ENCODE data around the gene CRKL.

CRKL gene

GRCh38 chr22:20977516-20978170, 60.4 kb downstream of the CRKL start:
- H3K4me1 ChIP-seq (ENCODE audit: control insufficient read depth, insufficient read depth, low read length) = peaks cover 13% of the 10 kb centered on the region
- H3K27me3 ChIP-seq (ENCODE audit: control insufficient read depth, insufficient read depth, low read length) = peaks cover 66% of the 10 kb centered on the region
- H3K9ac ChIP-seq (ENCODE audit: low read depth, low read length) = no peak overlapping the region
- no peaks in the 10 kb centered on the region for H3K9me3 ChIP-seq (ENCODE audit: control insufficient read depth, insufficient read depth, low read length)
- no peaks in the 10 kb centered on the region for H3K36me3 ChIP-seq (ENCODE audit: control insufficient read depth, insufficient read depth, low read length)
- no peak overlapping the region for H3K4me3 ChIP-seq (ENCODE audit: low read depth, low read length)

- H3K4me1 ChIP-seq (ENCODE audit: control insufficient read depth, insufficient read depth, low read length) = peaks cover 17% of the 10 kb centered on the region
- no peak overlapping the region for H3K9ac ChIP-seq (ENCODE audit: low read depth, low read length)
- no peak overlapping the region for H3K4me3 ChIP-seq (ENCODE audit: low read depth, low read length)
- peaks cover 67% of the 10 kb centered on the region for H3K27me3 ChIP-seq (ENCODE audit: control insufficient read depth, insufficient read depth, low read length)
- no peaks in the 10 kb centered on the region for H3K36me3 ChIP-seq (ENCODE audit: control insufficient read depth, insufficient read depth, low read length)
- no peaks in the 10 kb centered on the region for H3K9me3 ChIP-seq (ENCODE audit: control insufficient read depth, insufficient read depth, low read length)
Observed at GRCh38 chr22:20978419-20978818, 61.2 kb downstream of the CRKL start.

GRCh38 chr22:20979243-20979809, 62.1 kb downstream of the CRKL start:
- H3K36me3 ChIP-seq (ENCODE audit: control insufficient read depth, insufficient read depth, low read length) = no peaks in the 10 kb centered on the region
- peak overlapping the region; percentile 60 for H3K9ac ChIP-seq (ENCODE audit: low read depth, low read length)
- H3K27me3 ChIP-seq (ENCODE audit: control insufficient read depth, insufficient read depth, low read length) = peaks cover 65% of the 10 kb centered on the region
- no peaks in the 10 kb centered on the region for H3K9me3 ChIP-seq (ENCODE audit: control insufficient read depth, insufficient read depth, low read length)
- H3K4me1 ChIP-seq (ENCODE audit: control insufficient read depth, insufficient read depth, low read length) = peaks cover 17% of the 10 kb centered on the region
- peak overlapping the region; percentile 66 for H3K4me3 ChIP-seq (ENCODE audit: low read depth, low read length)

GRCh38 chr22:20979940-20980453, 62.8 kb downstream of the CRKL start:
- H3K4me1 ChIP-seq (ENCODE audit: control insufficient read depth, insufficient read depth, low read length) = peaks cover 17% of the 10 kb centered on the region
- H3K4me3 ChIP-seq (ENCODE audit: low read depth, low read length) = peak overlapping the region; percentile 66
- H3K27me3 ChIP-seq (ENCODE audit: control insufficient read depth, insufficient read depth, low read length) = peaks cover 58% of the 10 kb centered on the region
- H3K36me3 ChIP-seq (ENCODE audit: control insufficient read depth, insufficient read depth, low read length) = no peaks in the 10 kb centered on the region
- H3K9ac ChIP-seq (ENCODE audit: low read depth, low read length) = peak overlapping the region; percentile 60
- H3K9me3 ChIP-seq (ENCODE audit: control insufficient read depth, insufficient read depth, low read length) = no peaks in the 10 kb centered on the region

- H3K4me3 ChIP-seq (ENCODE audit: low read depth, low read length) = peak overlapping the region; percentile 66
- no peaks in the 10 kb centered on the region for H3K36me3 ChIP-seq (ENCODE audit: control insufficient read depth, insufficient read depth, low read length)
- H3K9me3 ChIP-seq (ENCODE audit: control insufficient read depth, insufficient read depth, low read length) = no peaks in the 10 kb centered on the region
- H3K9ac ChIP-seq (ENCODE audit: low read depth, low read length) = no peak overlapping the region
- peaks cover 17% of the 10 kb centered on the region for H3K4me1 ChIP-seq (ENCODE audit: control insufficient read depth, insufficient read depth, low read length)
- H3K27me3 ChIP-seq (ENCODE audit: control insufficient read depth, insufficient read depth, low read length) = peaks cover 54% of the 10 kb centered on the region
Observed at GRCh38 chr22:20980523-20980922, 63.3 kb downstream of the CRKL start.

GRCh38 chr22:20980938-20981722, 63.9 kb downstream of the CRKL start:
- Histone ChIP-seq H3K36me3 (ENCODE audit: control insufficient read depth, insufficient read depth, low read length) (no peaks in the 10 kb centered on the region), H3K9ac (ENCODE audit: low read depth, low read length) (peak overlapping the region; percentile 89), H3K9me3 (ENCODE audit: control insufficient read depth, insufficient read depth, low read length) (no peaks in the 10 kb centered on the region), H3K4me1 (ENCODE audit: control insufficient read depth, insufficient read depth, low read length) (peaks cover 17% of the 10 kb centered on the region), H3K4me3 (ENCODE audit: low read depth, low read length) (peak overlapping the region; percentile 69), H3K27me3 (ENCODE audit: control insufficient read depth, insufficient read depth, low read length) (peaks cover 49% of the 10 kb centered on the region)

GRCh38 chr22:20981787-20982562, 64.8 kb downstream of the CRKL start, which contains the start of gene LZTR1:
TSS of gene LZTR1 (plus strand) at chr22:20982297. CDS start at chr22:20982372, 75 bp downstream.
- Histone ChIP-seq H3K4me1 (ENCODE audit: control insufficient read depth, insufficient read depth, low read length) (peaks cover 17% of the 10 kb centered on the region), H3K9me3 (ENCODE audit: control insufficient read depth, insufficient read depth, low read length) (no peaks in the 10 kb centered on the region), H3K36me3 (ENCODE audit: control insufficient read depth, insufficient read depth, low read length) (no peaks in the 10 kb centered on the region), H3K4me3 (ENCODE audit: low read depth, low read length) (peak within 1 kb of the TSS; percentile 69), H3K9ac (ENCODE audit: low read depth, low read length) (peak within 1 kb of the TSS; percentile 89), H3K27me3 (ENCODE audit: control insufficient read depth, insufficient read depth, low read length) (peaks cover 42% of the 10 kb centered on the region)

GRCh38 chr22:20982563-20982882, 65.3 kb downstream of the CRKL start:
- peaks cover 17% of the 10 kb centered on the region for H3K4me1 ChIP-seq (ENCODE audit: control insufficient read depth, insufficient read depth, low read length)
- H3K27me3 ChIP-seq (ENCODE audit: control insufficient read depth, insufficient read depth, low read length) = peaks cover 37% of the 10 kb centered on the region
- H3K4me3 ChIP-seq (ENCODE audit: low read depth, low read length) = peak overlapping the region; percentile 69
- no peaks in the 10 kb centered on the region for H3K36me3 ChIP-seq (ENCODE audit: control insufficient read depth, insufficient read depth, low read length)
- H3K9me3 ChIP-seq (ENCODE audit: control insufficient read depth, insufficient read depth, low read length) = no peaks in the 10 kb centered on the region
- peak overlapping the region; percentile 89 for H3K9ac ChIP-seq (ENCODE audit: low read depth, low read length)

GRCh38 chr22:20983081-20983771, 66.0 kb downstream of the CRKL start:
- H3K4me3 ChIP-seq (ENCODE audit: low read depth, low read length) = peak overlapping the region; percentile 69
- no peaks in the 10 kb centered on the region for H3K36me3 ChIP-seq (ENCODE audit: control insufficient read depth, insufficient read depth, low read length)
- H3K4me1 ChIP-seq (ENCODE audit: control insufficient read depth, insufficient read depth, low read length) = peaks cover 17% of the 10 kb centered on the region
- peaks cover 32% of the 10 kb centered on the region for H3K27me3 ChIP-seq (ENCODE audit: control insufficient read depth, insufficient read depth, low read length)
- H3K9ac ChIP-seq (ENCODE audit: low read depth, low read length) = no peak overlapping the region
- H3K9me3 ChIP-seq (ENCODE audit: control insufficient read depth, insufficient read depth, low read length) = no peaks in the 10 kb centered on the region

- no peaks in the 10 kb centered on the region for H3K9me3 ChIP-seq (ENCODE audit: control insufficient read depth, insufficient read depth, low read length)
- H3K4me3 ChIP-seq (ENCODE audit: low read depth, low read length) = no peak overlapping the region
- H3K27me3 ChIP-seq (ENCODE audit: control insufficient read depth, insufficient read depth, low read length) = peaks cover 13% of the 10 kb centered on the region
- H3K4me1 ChIP-seq (ENCODE audit: control insufficient read depth, insufficient read depth, low read length) = peaks cover 8% of the 10 kb centered on the region
- no peak overlapping the region for H3K9ac ChIP-seq (ENCODE audit: low read depth, low read length)
- no peaks in the 10 kb centered on the region for H3K36me3 ChIP-seq (ENCODE audit: control insufficient read depth, insufficient read depth, low read length)
Observed at GRCh38 chr22:20985720-20986119, 68.5 kb downstream of the CRKL start.

GRCh38 chr22:20986365-20986764, 69.2 kb downstream of the CRKL start:
- peaks cover 2% of the 10 kb centered on the region for H3K36me3 ChIP-seq (ENCODE audit: control insufficient read depth, insufficient read depth, low read length)
- H3K9ac ChIP-seq (ENCODE audit: low read depth, low read length) = no peak overlapping the region
- H3K4me1 ChIP-seq (ENCODE audit: control insufficient read depth, insufficient read depth, low read length) = peaks cover 6% of the 10 kb centered on the region
- peaks cover 10% of the 10 kb centered on the region for H3K27me3 ChIP-seq (ENCODE audit: control insufficient read depth, insufficient read depth, low read length)
- no peak overlapping the region for H3K4me3 ChIP-seq (ENCODE audit: low read depth, low read length)
- H3K9me3 ChIP-seq (ENCODE audit: control insufficient read depth, insufficient read depth, low read length) = no peaks in the 10 kb centered on the region

All from iPS-15b (cell line).